Stomach smooth muscle (tissue), 2 donors: Measurements from ENCODE around the gene MMRN2.
A peak's percentile ranks its signal among the peaks of the same experiment; 100 is the strongest.
"Not testable (repeated sequence)": the region's sequence is repeated elsewhere in the genome, so short reads cannot be mapped to it uniquely, and the experiment has no call there.

Source experiments
- H3K27ac ChIP-seq: one replicate; pipeline ENCODE4 v1.7.0; 2013; ENCODE audit warnings: mild to moderate bottlenecking, low read length, inconsistent platforms
- H3K27me3 ChIP-seq, 2 donors: one replicate each; pipeline ENCODE4 v1.7.0; 2013; ENCODE audit warnings: low read length in 2 of 2; ENCODE audit not compliant: insufficient read depth in 2 of 2, control insufficient read depth in 1 of 2
- H3K36me3 ChIP-seq, 2 donors: one replicate each; pipeline ENCODE4 v1.7.0; 2013; ENCODE audit warnings: low read length in 2 of 2; ENCODE audit not compliant: control insufficient read depth in 2 of 2, insufficient read depth in 2 of 2
- H3K4me1 ChIP-seq: one replicate; pipeline ENCODE4 v1.7.0; 2013; ENCODE audit warnings: low read length; ENCODE audit not compliant: control insufficient read depth, insufficient read depth
- H3K4me3 ChIP-seq, 2 donors: one replicate each; pipeline ENCODE4 v1.7.0; 2013; ENCODE audit warnings: low read length in 2 of 2
- H3K9ac ChIP-seq, 2 donors: one replicate each; pipeline ENCODE4 v1.7.0; 2013; ENCODE audit warnings: low read length in 2 of 2, mild to moderate bottlenecking in 1 of 2
- H3K9me3 ChIP-seq, 2 donors: one replicate each; pipeline ENCODE4 v1.7.0; 2013; ENCODE audit warnings: low read length in 2 of 2; ENCODE audit not compliant: control insufficient read depth in 2 of 2
- donor health status: healthy.
- donor health status: Pancreatic carcinoma.

Gene MMRN2

GRCh38 chr10:86957471-86958115, at the start of gene MMRN2:
Gene MMRN2 (minus strand): TSS chr10:86957615. CDS start chr10:86957541, 74 bp downstream.
- H3K27ac ChIP-seq, result peak within 1 kb of the TSS; percentile 31
- H3K36me3 ChIP-seq, result no peaks in the 10 kb centered on the region
- no peaks in the 10 kb centered on the region for H3K9me3 ChIP-seq
- H3K4me1 ChIP-seq, result peaks cover 58% of the 10 kb centered on the region
- peak within 1 kb of the TSS; percentile 20 to 29 for H3K9ac ChIP-seq
- H3K4me3 ChIP-seq, result peak within 1 kb of the TSS in 1 of 2 donors; percentile 57
- H3K27me3 ChIP-seq, result peaks cover 0 to 7% of the 10 kb centered on the region in 2 donors

- H3K9me3 ChIP-seq, H3K4me3 ChIP-seq, H3K9ac ChIP-seq, H3K4me1 ChIP-seq, H3K36me3 ChIP-seq, H3K27ac ChIP-seq, H3K27me3 ChIP-seq: not testable (repeated sequence)
Observed at GRCh38 chr10:87007124-87007523, 49.7 kb upstream of the MMRN2 start.

GRCh38 chr10:87000491-87000890, 43.1 kb upstream of the MMRN2 start:
- H3K27ac ChIP-seq, result no peak overlapping the region
- no peak overlapping the region for H3K9ac ChIP-seq
- H3K4me3 ChIP-seq, result no peak overlapping the region
- no peaks in the 10 kb centered on the region for H3K4me1 ChIP-seq
- H3K36me3 ChIP-seq, result peaks cover 0 to 2% of the 10 kb centered on the region in 2 donors
- H3K9me3 ChIP-seq, result no peaks in the 10 kb centered on the region
- no peaks in the 10 kb centered on the region for H3K27me3 ChIP-seq

GRCh38 chr10:86999802-87000403, 42.5 kb upstream of the MMRN2 start:
- H3K27ac ChIP-seq, H3K9ac ChIP-seq, H3K9me3 ChIP-seq, H3K36me3 ChIP-seq, H3K27me3 ChIP-seq, H3K4me1 ChIP-seq, H3K4me3 ChIP-seq: not testable (repeated sequence)

GRCh38 chr10:86992929-86993328, 35.5 kb upstream of the MMRN2 start:
- Histone ChIP-seq H3K36me3 (peaks cover 0 to 5% of the 10 kb centered on the region in 2 donors), H3K27ac (no peak overlapping the region), H3K9me3 (no peaks in the 10 kb centered on the region), H3K27me3 (no peaks in the 10 kb centered on the region), H3K4me3 (no peak overlapping the region), H3K9ac (no peak overlapping the region), H3K4me1 (no peaks in the 10 kb centered on the region)

GRCh38 chr10:86992456-86992855, 35.0 kb upstream of the MMRN2 start:
- Histone ChIP-seq H3K4me3 (no peak overlapping the region), H3K9ac (no peak overlapping the region)

GRCh38 chr10:86991362-86991761, 33.9 kb upstream of the MMRN2 start:
- not testable (repeated sequence) for H3K36me3 ChIP-seq, H3K27ac ChIP-seq, H3K4me1 ChIP-seq, H3K9me3 ChIP-seq, H3K4me3 ChIP-seq, H3K27me3 ChIP-seq, H3K9ac ChIP-seq

More at GRCh38 chr10:86992456-86992855, 35.0 kb upstream of the MMRN2 start:
- Histone ChIP-seq H3K27me3 (no peaks in the 10 kb centered on the region), H3K36me3 (peaks cover 0 to 5% of the 10 kb centered on the region in 2 donors), H3K4me1 (no peaks in the 10 kb centered on the region), H3K9me3 (no peaks in the 10 kb centered on the region), H3K27ac (no peak overlapping the region)

- no peaks in the 10 kb centered on the region for H3K4me1 ChIP-seq
- H3K27ac ChIP-seq, result no peak overlapping the region
- no peak overlapping the region for H3K4me3 ChIP-seq
- no peak overlapping the region for H3K9ac ChIP-seq
- no peaks in the 10 kb centered on the region for H3K27me3 ChIP-seq
- H3K9me3 ChIP-seq, result no peaks in the 10 kb centered on the region
- H3K36me3 ChIP-seq, result peaks cover 0 to under 1% of the 10 kb centered on the region in 2 donors
Observed at GRCh38 chr10:86988520-86988919, 31.1 kb upstream of the MMRN2 start.

- not testable (repeated sequence) for H3K9ac ChIP-seq
- H3K4me1 ChIP-seq, result peaks cover 14% of the 10 kb centered on the region
Observed at GRCh38 chr10:86984498-86984897, 27.1 kb upstream of the MMRN2 start.

GRCh38 chr10:86981716-86982115, 24.3 kb upstream of the MMRN2 start:
- H3K27me3 ChIP-seq, result no peaks in the 10 kb centered on the region
- H3K27ac ChIP-seq, result no peak overlapping the region
- peaks cover 19% of the 10 kb centered on the region for H3K4me1 ChIP-seq
- H3K9me3 ChIP-seq, result no peaks in the 10 kb centered on the region
- no peaks in the 10 kb centered on the region for H3K36me3 ChIP-seq
- no peak overlapping the region for H3K9ac ChIP-seq
- no peak overlapping the region for H3K4me3 ChIP-seq

More at GRCh38 chr10:86984498-86984897, 27.1 kb upstream of the MMRN2 start:
- not testable (repeated sequence) for H3K9me3 ChIP-seq, H3K27me3 ChIP-seq, H3K36me3 ChIP-seq, H3K4me3 ChIP-seq, H3K27ac ChIP-seq

- Histone ChIP-seq H3K4me1 (peaks cover 21% of the 10 kb centered on the region), H3K27ac (peak overlapping the region; percentile 67)
- not testable (repeated sequence) for H3K9ac ChIP-seq, H3K36me3 ChIP-seq, H3K27me3 ChIP-seq, H3K4me3 ChIP-seq, H3K9me3 ChIP-seq
Observed at GRCh38 chr10:86981020-86981419, 23.6 kb upstream of the MMRN2 start.
